K562 (cell line): ENCODE data around the gene ZNF613. TPM values are rescaled to one million over a fixed set of nuclear protein-coding genes. Genes with fewer than 3 reads are reported as not detected.

ENCODE experiments used
- DPF2 ChIP-seq: fragments of 450-650 bp; IDR thresholded peaks from 2 replicates; pipeline ENCODE4 v1.6.1; 2016
- FOSL1 ChIP-seq: fragments of 200-800 bp; sonication (Bioruptor generic); conservative IDR thresholded peaks from 2 replicates; pipeline ENCODE4 v1.6.1; 2016; ENCODE audit warnings: missing genetic modification characterization, missing compliant biosample characterization
- HOXB6 ChIP-seq: fragments of 250-450 bp; sonication (Bioruptor Pico); IDR thresholded peaks from 2 replicates; pipeline ENCODE4 v1.5.1; 2022; ENCODE audit warnings: mild to moderate bottlenecking, borderline replicate concordance
- IFI16 ChIP-seq: fragments of 250-450 bp; sonication (Bioruptor Pico); IDR thresholded peaks from 2 replicates; pipeline ENCODE4 v2.1.2; 2022; ENCODE audit warnings: mild to moderate bottlenecking, inconsistent platforms
- MYC ChIP-seq, 2 experiments: fragments of 250-450 bp in 1 of 2; sonication (Bioruptor Pico) in 1 of 2; IDR thresholded peaks; 2 replicates each; pipeline versions ENCODE4 v1.5.1 to v1.6.1; 2012 to 2021; ENCODE audit warnings: low read depth in 2 of 2, borderline replicate concordance in 1 of 2, improper control_type of control experiment in 1 of 2, low read length in 1 of 2, mild to moderate bottlenecking in 1 of 2, moderate library complexity in 1 of 2
- NR3C1 ChIP-seq: sonication (generic); formaldehyde crosslinking; IDR thresholded peaks from 2 replicates; pipeline ENCODE4 v1.8.1; 2022; ENCODE audit warnings: missing genetic modification reagents
- PTRF ChIP-seq: fragments of 450-650 bp; IDR thresholded peaks from 2 replicates; pipeline ENCODE4 v1.6.1; 2016; ENCODE audit warnings: mild to moderate bottlenecking, missing genetic modification characterization, missing compliant biosample characterization
- XRCC5 ChIP-seq: fragments of 200-400 bp; formaldehyde crosslinking; IDR thresholded peaks from 2 replicates; pipeline ENCODE4 v1.6.1; 2017; ENCODE audit warnings: low read depth, mild to moderate bottlenecking, low read length
- polyA plus RNA-seq, 8 experiments: library from polyadenylated mRNA; depleted of rRNA in 4 of 8; stranded (reverse) in 5 of 8; unstranded in 3 of 8; fragments of >200 nt; fragmentation: Nextera tagmentation in 2 of 8; fragmentation: Illumina TruSeq in 1 of 8; extraction: Ambion mirVana in 2 of 8; extraction: Trizol in 1 of 8; gene quantifications; 2 replicates each; pipeline versions ENCODE4 v1.2.1 to v1.2.3, GENCODE V29; 2011 to 2014; ENCODE audit warnings: inconsistent platforms in 1 of 8, missing spikeins in 1 of 8
- total RNA-seq, 7 experiments: library from RNA; depleted of rRNA in 6 of 7; stranded (reverse); fragments of >200 nt in 6 of 7; fragmentation: Illumina TruSeq in 2 of 7; extraction: Trizol in 2 of 7; gene quantifications; 2 replicates each; pipeline versions ENCODE4 v1.2.1 to v1.2.3, GENCODE V29; 2011 to 2021; ENCODE audit warnings: low replicate concordance in 1 of 7
- TF ChIP-seq, protein P1 (sequence below): fragments of 250-450 bp; sonication (Bioruptor Pico); IDR thresholded peaks from 2 replicates; pipeline ENCODE4 v1.4.0; 2020; ENCODE audit warnings: mild to moderate bottlenecking
- TF ChIP-seq, protein P2 (sequence below): fragments of 250-450 bp; sonication (Bioruptor Pico); IDR thresholded peaks from 2 replicates; pipeline ENCODE4 v1.4.0; 2020; ENCODE audit warnings: mild to moderate bottlenecking, moderate library complexity
- TF ChIP-seq, protein P3 (sequence below): fragments of 250-450 bp; sonication (Bioruptor Pico); IDR thresholded peaks from 2 replicates; pipeline ENCODE4 v1.4.0; 2020; ENCODE audit warnings: mild to moderate bottlenecking, moderate library complexity
- TF ChIP-seq, protein P4 (sequence below): fragments of 200-800 bp; sonication (Bioruptor generic); IDR thresholded peaks from 2 replicates; pipeline ENCODE4 v1.6.1; 2017; ENCODE audit warnings: missing genetic modification characterization, missing compliant biosample characterization
- TF ChIP-seq, protein P5 (sequence below): fragments of 450-650 bp; IDR thresholded peaks from 2 replicates; pipeline ENCODE4 v1.6.1; 2016; ENCODE audit warnings: antibody characterized with exemption

The ZNF613 gene
- total and polyA plus RNA-seq, 9 of the 15 experiments (the other 6 are each of a cell fraction or from before 2014, with no cell fraction given): 2.1 to 4.5 (median 2.7) TPM

DNA sequence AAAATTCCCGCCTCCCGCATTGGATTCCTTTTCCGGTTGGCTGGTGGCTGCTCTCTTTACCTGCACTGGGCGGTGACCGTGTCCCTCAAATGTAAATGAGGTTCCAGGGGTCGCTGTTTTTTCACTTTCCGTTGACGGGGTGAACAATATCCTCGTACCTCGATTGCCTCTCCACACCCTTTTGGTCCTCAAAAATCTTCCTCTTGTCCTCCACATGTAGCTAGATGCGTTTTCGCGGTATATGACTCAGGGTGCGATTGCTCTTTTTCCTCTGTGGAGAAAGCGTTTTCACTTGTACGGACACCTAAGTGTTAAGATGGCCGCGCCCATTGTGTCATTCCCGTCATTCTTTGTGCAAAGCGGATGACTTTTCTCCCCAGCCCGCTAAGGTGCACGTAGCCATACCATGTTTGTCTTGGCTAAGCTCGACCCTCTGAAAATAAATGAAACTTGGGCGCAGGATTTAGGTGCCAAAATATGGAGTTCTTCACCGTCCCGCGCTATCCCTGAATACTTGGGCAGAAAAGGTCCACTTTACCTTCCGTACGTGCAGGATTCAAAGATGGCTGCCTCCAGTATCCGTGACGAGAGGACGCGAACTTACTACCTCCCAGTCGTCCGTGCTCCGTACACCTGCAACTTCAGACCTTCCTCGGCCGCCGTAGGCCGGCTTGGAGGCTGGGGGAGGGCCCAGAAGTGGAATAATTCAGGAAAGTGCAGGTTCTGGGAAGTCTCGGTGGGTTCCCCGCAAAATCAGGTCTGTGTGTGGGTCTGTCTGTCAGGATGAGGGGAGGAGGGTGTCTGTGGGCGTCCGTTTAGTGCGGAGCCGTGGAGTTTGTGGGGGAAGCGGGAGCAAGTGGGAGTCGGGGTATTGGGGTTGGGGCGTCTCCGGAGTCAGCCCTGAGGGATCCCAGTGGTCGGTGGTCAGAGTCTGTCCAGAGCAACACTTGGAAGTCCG is at the start of gene ZNF613 (continued):
- TF ChIP-seq, protein P1, sequence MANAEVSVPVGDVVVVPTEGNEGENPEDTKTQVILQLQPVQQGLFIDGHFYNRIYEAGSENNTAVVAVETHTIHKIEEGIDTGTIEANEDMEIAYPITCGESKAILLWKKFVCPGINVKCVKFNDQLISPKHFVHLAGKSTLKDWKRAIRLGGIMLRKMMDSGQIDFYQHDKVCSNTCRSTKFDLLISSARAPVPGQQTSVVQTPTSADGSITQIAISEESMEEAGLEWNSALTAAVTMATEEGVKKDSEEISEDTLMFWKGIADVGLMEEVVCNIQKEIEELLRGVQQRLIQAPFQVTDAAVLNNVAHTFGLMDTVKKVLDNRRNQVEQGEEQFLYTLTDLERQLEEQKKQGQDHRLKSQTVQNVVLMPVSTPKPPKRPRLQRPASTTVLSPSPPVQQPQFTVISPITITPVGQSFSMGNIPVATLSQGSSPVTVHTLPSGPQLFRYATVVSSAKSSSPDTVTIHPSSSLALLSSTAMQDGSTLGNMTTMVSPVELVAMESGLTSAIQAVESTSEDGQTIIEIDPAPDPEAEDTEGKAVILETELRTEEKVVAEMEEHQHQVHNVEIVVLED (CRISPR knock-in tag): no peak; the same call in none of the 2 replicates
- TF ChIP-seq, protein P2, sequence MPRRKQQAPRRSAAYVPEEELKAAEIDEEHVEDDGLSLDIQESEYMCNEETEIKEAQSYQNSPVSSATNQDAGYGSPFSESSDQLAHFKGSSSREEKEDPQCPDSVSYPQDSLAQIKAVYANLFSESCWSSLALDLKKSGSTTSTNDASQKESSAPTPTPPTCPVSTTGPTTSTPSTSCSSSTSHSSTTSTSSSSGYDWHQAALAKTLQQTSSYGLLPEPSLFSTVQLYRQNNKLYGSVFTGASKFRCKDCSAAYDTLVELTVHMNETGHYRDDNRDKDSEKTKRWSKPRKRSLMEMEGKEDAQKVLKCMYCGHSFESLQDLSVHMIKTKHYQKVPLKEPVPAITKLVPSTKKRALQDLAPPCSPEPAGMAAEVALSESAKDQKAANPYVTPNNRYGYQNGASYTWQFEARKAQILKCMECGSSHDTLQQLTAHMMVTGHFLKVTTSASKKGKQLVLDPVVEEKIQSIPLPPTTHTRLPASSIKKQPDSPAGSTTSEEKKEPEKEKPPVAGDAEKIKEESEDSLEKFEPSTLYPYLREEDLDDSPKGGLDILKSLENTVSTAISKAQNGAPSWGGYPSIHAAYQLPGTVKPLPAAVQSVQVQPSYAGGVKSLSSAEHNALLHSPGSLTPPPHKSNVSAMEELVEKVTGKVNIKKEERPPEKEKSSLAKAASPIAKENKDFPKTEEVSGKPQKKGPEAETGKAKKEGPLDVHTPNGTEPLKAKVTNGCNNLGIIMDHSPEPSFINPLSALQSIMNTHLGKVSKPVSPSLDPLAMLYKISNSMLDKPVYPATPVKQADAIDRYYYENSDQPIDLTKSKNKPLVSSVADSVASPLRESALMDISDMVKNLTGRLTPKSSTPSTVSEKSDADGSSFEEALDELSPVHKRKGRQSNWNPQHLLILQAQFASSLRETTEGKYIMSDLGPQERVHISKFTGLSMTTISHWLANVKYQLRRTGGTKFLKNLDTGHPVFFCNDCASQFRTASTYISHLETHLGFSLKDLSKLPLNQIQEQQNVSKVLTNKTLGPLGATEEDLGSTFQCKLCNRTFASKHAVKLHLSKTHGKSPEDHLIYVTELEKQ (CRISPR knock-in tag): no peak
- no peak for TF ChIP-seq PTRF (tag)
- peak; percentile 46; the same call in 1 of the 2 replicates for TF ChIP-seq MYC (IDR thresholded peaks at IDR 0.05; ENCODE audit: low read depth, low read length)
- TF ChIP-seq MYC (CRISPR knock-in tag; IDR thresholded peaks at IDR 0.05; ENCODE audit: borderline replicate concordance, low read depth): no peak
- TF ChIP-seq FOSL1 (tag): peak; percentile 84
- TF ChIP-seq NR3C1 (CRISPR knock-in tag): no peak
- TF ChIP-seq, protein P3, sequence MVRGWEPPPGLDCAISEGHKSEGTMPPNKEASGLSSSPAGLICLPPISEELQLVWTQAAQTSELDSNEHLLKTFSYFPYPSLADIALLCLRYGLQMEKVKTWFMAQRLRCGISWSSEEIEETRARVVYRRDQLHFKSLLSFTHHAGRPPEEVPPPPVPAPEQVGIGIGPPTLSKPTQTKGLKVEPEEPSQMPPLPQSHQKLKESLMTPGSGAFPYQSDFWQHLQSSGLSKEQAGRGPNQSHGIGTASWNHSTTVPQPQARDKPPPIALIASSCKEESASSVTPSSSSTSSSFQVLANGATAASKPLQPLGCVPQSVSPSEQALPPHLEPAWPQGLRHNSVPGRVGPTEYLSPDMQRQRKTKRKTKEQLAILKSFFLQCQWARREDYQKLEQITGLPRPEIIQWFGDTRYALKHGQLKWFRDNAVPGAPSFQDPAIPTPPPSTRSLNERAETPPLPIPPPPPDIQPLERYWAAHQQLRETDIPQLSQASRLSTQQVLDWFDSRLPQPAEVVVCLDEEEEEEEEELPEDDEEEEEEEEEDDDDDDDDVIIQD (CRISPR knock-in tag): no peak
- TF ChIP-seq DPF2: no peak
- TF ChIP-seq HOXB6: no peak
- no peak for TF ChIP-seq IFI16
- TF ChIP-seq, protein P4, sequence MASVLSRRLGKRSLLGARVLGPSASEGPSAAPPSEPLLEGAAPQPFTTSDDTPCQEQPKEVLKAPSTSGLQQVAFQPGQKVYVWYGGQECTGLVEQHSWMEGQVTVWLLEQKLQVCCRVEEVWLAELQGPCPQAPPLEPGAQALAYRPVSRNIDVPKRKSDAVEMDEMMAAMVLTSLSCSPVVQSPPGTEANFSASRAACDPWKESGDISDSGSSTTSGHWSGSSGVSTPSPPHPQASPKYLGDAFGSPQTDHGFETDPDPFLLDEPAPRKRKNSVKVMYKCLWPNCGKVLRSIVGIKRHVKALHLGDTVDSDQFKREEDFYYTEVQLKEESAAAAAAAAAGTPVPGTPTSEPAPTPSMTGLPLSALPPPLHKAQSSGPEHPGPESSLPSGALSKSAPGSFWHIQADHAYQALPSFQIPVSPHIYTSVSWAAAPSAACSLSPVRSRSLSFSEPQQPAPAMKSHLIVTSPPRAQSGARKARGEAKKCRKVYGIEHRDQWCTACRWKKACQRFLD (CRISPR knock-in tag): peak; percentile 80
- TF ChIP-seq, protein P5, sequence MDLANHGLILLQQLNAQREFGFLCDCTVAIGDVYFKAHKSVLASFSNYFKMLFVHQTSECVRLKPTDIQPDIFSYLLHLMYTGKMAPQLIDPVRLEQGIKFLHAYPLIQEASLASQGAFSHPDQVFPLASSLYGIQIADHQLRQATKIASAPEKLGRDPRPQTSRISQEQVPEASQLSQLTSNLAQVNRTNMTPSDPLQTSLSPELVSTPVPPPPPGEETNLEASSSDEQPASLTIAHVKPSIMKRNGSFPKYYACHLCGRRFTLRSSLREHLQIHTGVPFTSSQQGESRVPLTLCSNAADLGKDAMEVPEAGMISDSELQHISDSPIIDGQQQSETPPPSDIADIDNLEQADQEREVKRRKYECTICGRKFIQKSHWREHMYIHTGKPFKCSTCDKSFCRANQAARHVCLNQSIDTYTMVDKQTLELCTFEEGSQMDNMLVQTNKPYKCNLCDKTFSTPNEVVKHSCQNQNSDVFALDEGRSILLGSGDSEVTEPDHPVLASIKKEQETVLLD: no peak
- peak; percentile 41; the same call in 1 of the 2 replicates for TF ChIP-seq XRCC5
